NOMO-1 (cell line): ENCODE data around the gene C1orf159.

Source experiments
- DNase-seq, 2 experiments: peaks; one replicate each; lab custom pipeline; 2025; ENCODE audit not compliant: unreplicated experiment in 2 of 2; lab: John Stamatoyannopoulos, UW

Gene C1orf159

DNA sequence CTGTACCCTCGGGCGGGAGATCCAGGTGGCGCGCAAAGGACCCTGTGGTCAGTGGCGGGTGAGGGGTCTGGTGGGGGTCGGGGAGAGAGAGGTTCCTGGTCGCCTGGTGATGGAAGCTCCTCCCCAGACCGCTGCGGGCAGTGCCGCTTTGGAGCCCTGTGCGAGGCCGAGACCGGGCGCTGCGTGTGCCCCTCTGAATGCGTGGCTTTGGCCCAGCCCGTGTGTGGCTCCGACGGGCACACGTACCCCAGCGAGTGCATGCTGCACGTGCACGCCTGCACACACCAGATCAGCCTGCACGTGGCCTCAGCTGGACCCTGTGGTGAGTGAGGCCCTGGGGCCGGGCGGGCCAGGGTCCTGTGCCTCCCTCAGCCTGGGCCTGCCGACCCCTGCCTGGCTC is 72.5 kb downstream of the C1orf159 start:
- no peak for DNase-seq

GRCh38 chr1:1042835-1043234 is 73.1 kb downstream of the C1orf159 start:
- no peak for DNase-seq

- no peak for DNase-seq
Measured at GRCh38 chr1:1041873-1042272, 74.0 kb downstream of the C1orf159 start.

DNA sequence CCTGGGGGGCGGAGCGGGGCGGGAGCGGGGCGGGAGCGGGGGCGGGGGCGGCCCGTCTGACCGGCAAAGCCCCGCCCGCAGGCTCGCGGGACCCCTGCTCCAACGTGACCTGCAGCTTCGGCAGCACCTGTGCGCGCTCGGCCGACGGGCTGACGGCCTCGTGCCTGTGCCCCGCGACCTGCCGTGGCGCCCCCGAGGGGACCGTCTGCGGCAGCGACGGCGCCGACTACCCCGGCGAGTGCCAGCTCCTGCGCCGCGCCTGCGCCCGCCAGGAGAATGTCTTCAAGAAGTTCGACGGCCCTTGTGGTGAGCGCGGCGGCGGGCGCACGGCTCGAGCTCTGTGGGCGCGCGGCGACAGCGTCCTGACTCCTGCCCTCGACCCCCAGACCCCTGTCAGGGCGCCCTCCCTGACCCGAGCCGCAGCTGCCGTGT is 74.8 kb downstream of the C1orf159 start:
- no peak for DNase-seq

DNA sequence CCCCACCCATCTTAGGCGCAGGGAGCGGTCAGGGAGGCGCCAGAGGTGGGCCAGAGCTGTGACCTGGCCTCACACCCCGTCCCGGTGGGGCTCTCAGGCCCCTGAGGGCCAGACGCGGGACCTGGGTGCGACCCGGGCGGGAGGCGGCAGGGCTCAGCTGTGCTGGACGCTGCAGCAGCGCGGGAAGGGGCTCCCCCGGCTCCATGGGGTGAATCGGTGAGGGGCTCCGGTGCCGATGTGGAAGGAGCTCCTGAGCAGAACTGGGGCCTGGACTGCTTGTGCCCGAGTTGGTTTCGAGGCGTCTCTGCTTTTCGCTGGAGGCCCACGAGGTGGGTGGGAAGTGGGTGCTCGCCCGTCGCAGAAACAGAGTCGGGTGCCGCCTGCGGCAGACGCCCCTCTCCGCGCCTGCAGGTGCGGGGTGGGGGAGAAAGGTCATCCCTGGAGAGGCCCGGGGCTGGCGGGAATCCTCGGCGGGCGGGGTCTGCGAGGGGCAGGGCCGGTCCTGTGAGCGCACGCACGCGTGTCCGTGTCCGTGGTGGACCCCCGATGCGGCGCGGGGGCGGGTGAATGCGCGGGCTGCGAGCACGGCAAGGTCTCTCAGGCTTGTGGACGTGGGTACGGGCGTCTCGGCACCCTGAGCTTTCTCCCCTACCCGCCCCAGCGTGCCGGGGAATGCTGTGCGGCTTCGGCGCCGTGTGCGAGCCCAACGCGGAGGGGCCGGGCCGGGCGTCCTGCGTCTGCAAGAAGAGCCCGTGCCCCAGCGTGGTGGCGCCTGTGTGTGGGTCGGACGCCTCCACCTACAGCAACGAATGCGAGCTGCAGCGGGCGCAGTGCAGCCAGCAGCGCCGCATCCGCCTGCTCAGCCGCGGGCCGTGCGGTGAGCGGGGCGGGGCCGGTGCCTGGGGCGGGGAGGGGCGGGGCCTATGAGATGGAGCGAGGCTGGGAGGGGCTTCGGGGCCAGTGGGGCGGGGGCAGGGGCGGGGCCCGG is 75.6 kb downstream of the C1orf159 start:
- DNase-seq = peak; percentile 31 to 52

- peak; percentile 20 to 49 for DNase-seq
Measured at GRCh38 chr1:1039145-1039910, 76.6 kb downstream of the C1orf159 start.

GRCh38 chr1:1038694-1039093 is 77.2 kb downstream of the C1orf159 start:
- DNase-seq = peak; percentile 82 to 89

DNA sequence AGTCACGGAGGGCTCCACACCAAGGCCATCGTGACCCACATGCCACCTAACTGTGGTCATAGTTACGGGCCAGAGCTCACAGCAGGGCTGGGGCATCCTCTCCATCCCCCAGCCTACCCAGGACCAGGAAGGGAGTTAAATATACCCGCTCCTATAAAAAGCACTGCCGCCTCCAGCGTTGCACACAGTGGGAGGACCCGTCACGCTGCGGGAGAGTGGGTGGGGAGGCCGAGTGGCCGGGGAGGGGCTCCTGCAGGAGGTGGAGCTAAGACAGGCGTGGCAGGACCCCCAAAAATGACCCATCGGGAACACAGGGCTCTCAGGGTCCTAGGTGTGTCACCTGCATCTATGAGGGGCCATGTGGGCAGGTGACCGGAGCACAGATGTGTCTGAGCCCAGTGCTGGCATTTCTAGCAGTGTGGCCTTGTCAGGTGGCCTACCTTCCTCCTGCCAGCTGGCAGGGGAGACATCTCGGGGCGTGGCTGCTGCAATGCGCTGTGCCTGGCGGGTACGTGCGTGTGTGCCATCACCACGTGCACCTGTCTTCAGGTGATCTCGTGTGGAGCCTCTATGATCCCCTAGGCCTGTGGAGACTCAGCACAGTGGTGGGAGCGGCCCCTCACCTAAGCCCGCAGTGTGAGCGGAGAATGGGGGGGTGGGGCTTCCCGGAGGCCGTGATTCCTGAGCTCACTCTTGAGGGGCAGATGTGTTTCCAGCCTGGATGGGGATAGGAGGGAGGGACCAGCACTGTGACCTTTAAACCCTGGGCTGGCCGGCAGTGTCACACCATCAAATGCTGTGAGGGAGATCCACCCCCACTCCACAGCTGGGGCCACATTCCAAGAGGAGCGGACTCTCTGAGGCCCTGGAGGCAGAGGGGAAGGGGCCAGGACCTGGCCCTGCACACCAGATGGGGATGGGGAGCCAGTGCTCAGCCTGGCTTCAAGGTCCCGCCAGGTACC is 78.2 kb downstream of the C1orf159 start:
- no peak for DNase-seq

GRCh38 chr1:1035291-1035943 is 80.5 kb downstream of the C1orf159 start:
- no peak for DNase-seq

DNA sequence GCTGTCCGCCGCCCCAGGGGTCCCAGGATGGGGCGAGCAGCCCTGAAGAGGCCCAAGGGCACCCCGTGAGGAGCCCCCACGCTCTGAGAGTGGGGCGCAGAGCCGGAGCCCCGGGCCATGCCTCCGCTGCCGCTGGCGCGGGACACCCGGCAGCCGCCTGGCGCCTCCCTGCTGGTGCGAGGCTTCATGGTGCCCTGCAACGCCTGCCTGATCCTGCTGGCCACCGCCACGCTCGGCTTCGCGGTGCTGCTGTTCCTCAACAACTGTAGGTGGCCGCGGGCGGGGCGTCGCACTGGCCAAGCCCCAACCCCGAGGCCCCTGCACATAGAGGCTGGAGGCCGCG is 81.5 kb downstream of the C1orf159 start:
- no peak for DNase-seq

GRCh38 chr1:1033731-1034438 is 82.0 kb downstream of the C1orf159 start:
- no peak for DNase-seq

DNA sequence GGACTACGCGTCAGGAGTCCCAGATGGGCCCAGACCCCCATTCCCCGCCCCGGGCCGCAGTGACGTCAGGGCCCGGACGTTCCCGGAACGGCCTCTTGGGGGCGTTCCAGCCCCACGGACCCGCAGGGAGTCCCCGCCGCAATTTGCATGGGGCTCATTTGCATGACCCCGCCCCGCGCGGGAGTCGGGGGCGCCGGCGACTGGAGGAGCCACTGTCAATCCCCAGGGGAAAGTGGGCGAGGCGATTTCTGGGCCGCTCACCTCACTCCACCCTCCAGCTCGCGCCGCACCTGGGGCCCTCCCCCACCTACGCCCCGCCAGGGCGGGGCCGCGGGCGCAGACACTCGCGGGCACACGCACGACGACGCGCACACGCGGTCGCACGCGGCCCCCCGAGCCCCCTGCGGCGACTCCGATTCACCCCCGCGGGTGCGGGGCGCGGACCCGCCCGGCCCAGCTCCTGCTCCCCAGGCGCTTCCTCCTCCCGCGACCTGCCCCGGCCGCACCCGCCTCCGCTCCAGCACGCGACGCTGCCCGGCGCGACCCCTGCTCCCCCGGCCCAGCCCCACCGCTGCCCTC is 82.8 kb downstream of the C1orf159 start:
- peak; percentile 65 to 81 for DNase-seq

DNA sequence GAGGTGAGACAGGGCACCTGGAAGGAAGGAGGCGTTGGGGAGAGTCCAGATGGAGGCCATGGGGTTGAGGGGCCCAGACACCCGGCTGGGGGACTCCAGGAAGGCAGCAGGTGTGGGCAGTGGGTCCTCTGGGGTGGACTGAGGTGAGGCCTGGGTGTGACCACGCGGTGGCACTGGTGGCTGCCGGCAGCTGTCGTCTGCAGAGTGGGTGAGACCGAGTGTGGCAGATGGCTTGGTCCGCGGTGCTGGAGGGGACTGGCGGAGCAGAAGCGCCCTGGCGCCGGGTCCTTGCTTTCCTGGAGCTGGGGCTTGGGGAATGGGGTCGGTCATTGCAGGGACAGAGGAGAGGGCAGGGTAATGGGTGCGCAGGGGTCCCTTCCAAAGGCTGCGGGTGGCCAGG is 83.5 kb downstream of the C1orf159 start:
- no peak for DNase-seq
